ENCODE measurements around the gene CRHR2. TPM values are rescaled to one million over a fixed set of nuclear protein-coding genes. Genes with fewer than 3 reads are reported as not detected.

CRHR2 gene
- total RNA-seq, 2 donors from 2014 or later, result 0.17 TPM; not detected in 1

DNA sequence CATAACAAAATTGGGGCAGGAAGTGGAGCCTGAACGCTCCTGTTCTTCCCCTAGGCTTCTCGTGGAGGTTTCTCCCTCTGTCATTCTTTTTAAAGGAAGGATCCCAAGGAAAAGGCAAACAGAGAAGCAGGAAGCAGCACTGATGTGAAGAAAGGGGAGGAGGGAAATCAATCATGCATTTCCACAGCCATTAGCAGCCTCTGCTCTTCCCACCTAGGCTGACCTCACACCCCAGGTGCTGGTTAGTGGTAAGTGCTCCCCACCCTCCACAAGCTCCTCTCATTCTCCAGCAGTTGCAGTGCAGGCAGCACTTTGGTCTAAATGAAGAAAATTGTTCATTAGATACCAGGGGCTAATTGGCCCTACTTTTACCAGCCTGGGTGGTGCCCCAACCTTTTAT lies 2.6 kb downstream of the CRHR2 start:
- no peak overlapping the region for H3K27ac ChIP-seq
- intact Hi-C loops (cut with DNase I), result no loop called here
- peaks cover 12% of the 10 kb centered on the region for H3K27me3 ChIP-seq (replicated peaks; ENCODE audit: insufficient read depth)
- no peak for DNase-seq (ENCODE audit: low spot score)
- no peak overlapping the region for H3K4me3 ChIP-seq
- H3K36me3 ChIP-seq, result no peaks in the 10 kb centered on the region
- WGBS, result 11% methylated on average over 2 of the region's 2 CpGs
- no peak for TF ChIP-seq POLR2AphosphoS5 (IDR thresholded peaks at IDR 0.05)
- no peak for TF ChIP-seq POLR2A (IDR thresholded peaks at IDR 0.05)
- TF ChIP-seq, protein P1, sequence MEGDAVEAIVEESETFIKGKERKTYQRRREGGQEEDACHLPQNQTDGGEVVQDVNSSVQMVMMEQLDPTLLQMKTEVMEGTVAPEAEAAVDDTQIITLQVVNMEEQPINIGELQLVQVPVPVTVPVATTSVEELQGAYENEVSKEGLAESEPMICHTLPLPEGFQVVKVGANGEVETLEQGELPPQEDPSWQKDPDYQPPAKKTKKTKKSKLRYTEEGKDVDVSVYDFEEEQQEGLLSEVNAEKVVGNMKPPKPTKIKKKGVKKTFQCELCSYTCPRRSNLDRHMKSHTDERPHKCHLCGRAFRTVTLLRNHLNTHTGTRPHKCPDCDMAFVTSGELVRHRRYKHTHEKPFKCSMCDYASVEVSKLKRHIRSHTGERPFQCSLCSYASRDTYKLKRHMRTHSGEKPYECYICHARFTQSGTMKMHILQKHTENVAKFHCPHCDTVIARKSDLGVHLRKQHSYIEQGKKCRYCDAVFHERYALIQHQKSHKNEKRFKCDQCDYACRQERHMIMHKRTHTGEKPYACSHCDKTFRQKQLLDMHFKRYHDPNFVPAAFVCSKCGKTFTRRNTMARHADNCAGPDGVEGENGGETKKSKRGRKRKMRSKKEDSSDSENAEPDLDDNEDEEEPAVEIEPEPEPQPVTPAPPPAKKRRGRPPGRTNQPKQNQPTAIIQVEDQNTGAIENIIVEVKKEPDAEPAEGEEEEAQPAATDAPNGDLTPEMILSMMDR (IDR thresholded peaks at IDR 0.05), result no peak
- no peaks in the 10 kb centered on the region for H3K9me3 ChIP-seq
- H3K4me1 ChIP-seq (replicated peaks), result no peaks in the 10 kb centered on the region

DNA sequence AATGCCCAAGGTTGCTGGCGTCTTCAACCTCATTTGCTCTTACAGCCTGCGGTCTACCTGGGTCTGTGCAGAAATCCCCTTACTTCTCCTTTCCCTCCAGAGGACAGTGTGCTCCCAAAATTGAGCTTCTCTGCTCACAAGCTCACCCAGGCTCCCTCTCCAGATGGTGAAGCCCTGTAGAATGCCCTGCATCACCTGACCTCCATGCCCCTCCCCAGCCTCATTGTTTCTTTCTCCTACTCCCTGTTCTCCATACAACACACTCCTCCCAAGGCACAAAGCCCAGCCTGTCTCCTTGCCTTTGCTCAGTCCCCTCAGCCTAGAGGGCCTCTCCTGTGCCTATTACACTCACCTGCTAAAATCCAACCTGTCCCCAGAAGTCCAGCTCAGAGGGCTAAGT lies 3.5 kb downstream of the CRHR2 start:
- TF ChIP-seq POLR2AphosphoS5 (IDR thresholded peaks at IDR 0.05) (no peak), POLR2A (IDR thresholded peaks at IDR 0.05) (no peak)
- TF ChIP-seq, protein P1 (IDR thresholded peaks at IDR 0.05), result no peak
- H3K36me3 ChIP-seq, result no peaks in the 10 kb centered on the region
- H3K27ac ChIP-seq, result no peak overlapping the region
- no peak overlapping the region for H3K4me3 ChIP-seq
- DNase-seq (ENCODE audit: low spot score), result no peak
- no peaks in the 10 kb centered on the region for H3K4me1 ChIP-seq (replicated peaks)
- peaks cover 12% of the 10 kb centered on the region for H3K27me3 ChIP-seq (replicated peaks; ENCODE audit: insufficient read depth)
- no peaks in the 10 kb centered on the region for H3K9me3 ChIP-seq
- WGBS, result 82% methylated on average over 2 of the region's 2 CpGs
- intact Hi-C loops (cut with DNase I), result no loop called here

DNA sequence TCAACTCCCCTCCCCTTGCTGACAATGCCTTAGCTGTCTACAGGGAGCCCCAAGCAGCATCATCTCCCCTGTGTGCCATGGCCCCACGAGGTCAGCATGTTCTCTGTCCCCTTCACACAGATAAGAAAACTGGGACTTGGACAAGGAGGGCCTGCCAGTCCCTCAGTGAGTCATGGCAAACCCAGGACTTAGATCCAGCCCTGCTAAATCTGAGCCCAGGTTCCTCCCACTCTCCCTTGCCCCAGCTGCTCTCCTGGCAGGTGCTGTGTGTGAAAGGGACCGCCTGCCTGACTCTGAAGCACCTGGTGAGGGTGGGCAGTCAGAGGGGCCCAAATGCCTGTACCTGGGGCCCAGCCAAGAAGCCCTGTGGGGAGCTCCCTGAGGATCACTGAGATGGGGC lies 7.4 kb downstream of the CRHR2 start:
- Histone ChIP-seq H3K27ac (no peak overlapping the region), H3K27me3 (replicated peaks; ENCODE audit: insufficient read depth) (no peaks in the 10 kb centered on the region), H3K9me3 (no peaks in the 10 kb centered on the region), H3K36me3 (no peaks in the 10 kb centered on the region), H3K4me3 (no peak overlapping the region), H3K4me1 (replicated peaks) (no peaks in the 10 kb centered on the region)
- no peak for DNase-seq (ENCODE audit: low spot score)
- 30% methylated on average over 2 of the region's 2 CpGs for WGBS
- intact Hi-C loops (cut with DNase I), result no loop called here
- TF ChIP-seq, protein P1 (IDR thresholded peaks at IDR 0.05), result no peak
- no peak for TF ChIP-seq POLR2A (IDR thresholded peaks at IDR 0.05)
- no peak for TF ChIP-seq POLR2AphosphoS5 (IDR thresholded peaks at IDR 0.05)

DNA sequence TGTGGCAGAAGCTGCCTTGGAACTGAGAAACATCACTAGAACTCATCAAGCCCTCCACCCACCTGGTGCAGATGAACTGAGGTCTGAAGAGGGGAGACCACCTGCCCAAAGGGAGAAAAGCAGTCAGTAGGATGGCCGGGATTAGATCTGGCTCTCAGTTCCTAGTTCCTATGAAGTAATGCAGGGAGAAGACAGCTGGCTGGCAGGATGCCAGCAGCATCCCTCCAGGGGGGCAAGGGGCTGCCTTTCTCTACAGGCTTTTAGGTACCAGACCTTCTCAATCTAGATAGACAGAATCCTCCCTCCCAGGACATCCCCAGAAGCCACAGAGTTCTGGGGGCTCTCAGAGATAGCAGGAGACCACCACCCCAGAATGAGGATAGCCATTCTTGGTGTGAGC lies 7.8 kb downstream of the CRHR2 start:
- no peaks in the 10 kb centered on the region for H3K4me1 ChIP-seq (replicated peaks)
- intact Hi-C loops (cut with DNase I), result no loop called here
- H3K36me3 ChIP-seq, result no peaks in the 10 kb centered on the region
- no peak overlapping the region for H3K27ac ChIP-seq
- WGBS, result 27% methylated on average over 1 of the region's 1 CpG
- no peaks in the 10 kb centered on the region for H3K9me3 ChIP-seq
- H3K27me3 ChIP-seq (replicated peaks; ENCODE audit: insufficient read depth), result no peaks in the 10 kb centered on the region
- TF ChIP-seq POLR2A (IDR thresholded peaks at IDR 0.05), result no peak
- TF ChIP-seq POLR2AphosphoS5 (IDR thresholded peaks at IDR 0.05), result no peak
- TF ChIP-seq, protein P1 (IDR thresholded peaks at IDR 0.05), result no peak
- H3K4me3 ChIP-seq, result no peak overlapping the region
- no peak for DNase-seq (ENCODE audit: low spot score)

DNA sequence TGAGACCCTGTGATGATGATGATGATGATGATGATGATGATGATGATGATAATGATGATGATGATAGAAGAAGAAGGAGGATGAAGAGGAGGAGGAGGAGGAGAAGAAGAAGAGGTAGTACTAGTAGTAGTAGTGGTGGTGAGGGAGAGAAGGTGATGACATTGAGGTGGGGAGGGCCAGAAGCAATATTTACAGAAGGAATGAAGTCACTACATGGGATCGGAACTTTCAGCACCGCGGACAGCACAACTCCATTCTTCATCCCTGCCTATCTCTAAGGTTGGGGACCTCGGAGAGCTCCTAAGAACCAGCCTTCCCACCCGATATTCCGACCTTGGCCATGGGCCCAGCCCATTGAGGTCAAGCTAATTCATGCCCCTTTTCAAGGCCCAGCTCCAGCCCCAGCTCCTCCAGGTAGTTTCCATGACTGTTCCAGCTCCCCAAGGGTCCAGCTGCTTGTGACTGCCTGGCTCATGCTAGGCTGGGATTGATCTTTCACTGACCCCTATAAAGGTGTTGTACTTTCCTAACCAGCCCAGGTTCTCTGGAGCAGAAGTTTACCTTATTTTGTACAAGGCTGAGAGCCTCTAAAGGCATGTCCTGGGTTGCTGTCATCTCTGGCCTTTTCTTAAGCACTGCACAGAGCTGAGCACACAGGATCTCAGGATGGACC lies 10.3 kb downstream of the CRHR2 start:
- TF ChIP-seq POLR2A (IDR thresholded peaks at IDR 0.05) (no peak), POLR2AphosphoS5 (IDR thresholded peaks at IDR 0.05) (no peak)
- H3K4me1 ChIP-seq (replicated peaks), result no peaks in the 10 kb centered on the region
- intact Hi-C loops (cut with DNase I), result no loop called here
- no peaks in the 10 kb centered on the region for H3K27me3 ChIP-seq (replicated peaks; ENCODE audit: insufficient read depth)
- H3K4me3 ChIP-seq, result no peak overlapping the region
- H3K9me3 ChIP-seq, result no peaks in the 10 kb centered on the region
- H3K27ac ChIP-seq, result no peak overlapping the region
- 5% methylated on average over 6 of the region's 6 CpGs for WGBS
- no peak for DNase-seq (ENCODE audit: low spot score)
- no peaks in the 10 kb centered on the region for H3K36me3 ChIP-seq
